ENCODE data around the gene LIPN.

GRCh38 chr10:88721392-88721791 lies 38.4 kb upstream of the LIPN start:
- TF ChIP-seq CTCF (IDR thresholded peaks at IDR 0.05; ENCODE audit: poor library complexity, severe bottlenecking) = no peak
- no peak for TF ChIP-seq EZH2 (IDR thresholded peaks at IDR 0.05; ENCODE audit: borderline replicate concordance, insufficient read depth, low read length, poor library complexity, severe bottlenecking)
- TF ChIP-seq TAF1 (IDR thresholded peaks at IDR 0.05; ENCODE audit: low read depth) = no peak
- no peak for TF ChIP-seq EP300 (conservative IDR thresholded peaks at IDR 0.05; ENCODE audit: poor library complexity, severe bottlenecking)

Measured in neural cell (in vitro differentiated cells).